ENCODE data around the gene FBLN2. TPM values are rescaled to one million over a fixed set of nuclear protein-coding genes. Genes with fewer than 3 reads are reported as not detected.

The FBLN2 gene
- polyA plus RNA-seq, 1 donor (not counting 4 experiments of a cell fraction or from before 2014, with no cell fraction given), result 0.72 TPM

DNA sequence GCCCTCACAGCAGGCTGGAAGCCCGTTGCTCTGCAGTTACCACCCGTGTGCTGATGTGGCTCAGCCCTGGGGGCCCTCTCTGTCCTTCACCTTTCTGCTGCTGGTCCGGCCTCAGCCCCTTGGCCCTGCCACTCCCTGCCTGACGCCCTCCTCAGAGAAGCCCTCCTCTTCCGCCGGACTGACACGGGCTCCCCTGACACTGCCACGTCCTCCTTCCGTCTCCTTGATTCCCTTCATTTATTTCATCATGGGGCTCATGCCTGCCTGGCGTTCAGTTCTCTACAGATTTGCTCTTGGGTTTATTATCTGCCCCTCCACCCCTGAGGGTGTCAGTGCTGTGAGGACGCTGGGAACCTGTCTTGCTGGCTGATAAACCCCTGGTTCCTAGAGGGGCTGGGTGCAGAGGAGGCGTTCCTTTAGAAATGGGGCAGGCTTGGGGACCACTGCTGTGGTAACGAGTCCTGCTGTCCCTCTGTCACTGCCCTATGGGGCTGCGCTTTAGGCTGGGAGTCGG is 19.6 kb downstream of the FBLN2 start:
- Histone ChIP-seq H3K9ac (ENCODE audit: control insufficient read depth, extremely low read depth, insufficient read depth, low read length) (no peak overlapping the region), H3K4me2 (ENCODE audit: control insufficient read depth, extremely low read depth, insufficient read depth, low read depth, low read length) (no peak overlapping the region), H2AFZ (ENCODE audit: control insufficient read depth, low read length) (no peak overlapping the region), H3K36me3 (ENCODE audit: control insufficient read depth in 2 of 2, extremely low read depth in 1 of 2, insufficient read depth in 2 of 2, low read length in 2 of 2) (no peaks in the 10 kb centered on the region), H3K9me1 (ENCODE audit: control insufficient read depth, extremely low read depth, insufficient read depth, low read length) (no peaks in the 10 kb centered on the region), H3K27me3 (ENCODE audit: control insufficient read depth, extremely low read depth, insufficient read depth, low read length) (peaks cover 7% of the 10 kb centered on the region), H4K20me1 (ENCODE audit: control insufficient read depth, extremely low read depth, insufficient read depth, low read length) (no peaks in the 10 kb centered on the region), H3K4me3 (ENCODE audit: control insufficient read depth in 2 of 3, extremely low read depth in 1 of 3, insufficient read depth in 2 of 3, low read depth in 1 of 3, low read length in 3 of 3) (no peak overlapping the region), H3K9me3 (ENCODE audit: control insufficient read depth, low read depth, low read length) (no peaks in the 10 kb centered on the region), H3K27ac (ENCODE audit: control insufficient read depth, insufficient read depth, low read length) (no peak overlapping the region), H3K79me2 (ENCODE audit: control insufficient read depth, insufficient read depth, low read length) (no peaks in the 10 kb centered on the region), H3K4me1 (ENCODE audit: control insufficient read depth, extremely low read depth, insufficient read depth, low read length) (no peaks in the 10 kb centered on the region)
- TF ChIP-seq, protein P1, sequence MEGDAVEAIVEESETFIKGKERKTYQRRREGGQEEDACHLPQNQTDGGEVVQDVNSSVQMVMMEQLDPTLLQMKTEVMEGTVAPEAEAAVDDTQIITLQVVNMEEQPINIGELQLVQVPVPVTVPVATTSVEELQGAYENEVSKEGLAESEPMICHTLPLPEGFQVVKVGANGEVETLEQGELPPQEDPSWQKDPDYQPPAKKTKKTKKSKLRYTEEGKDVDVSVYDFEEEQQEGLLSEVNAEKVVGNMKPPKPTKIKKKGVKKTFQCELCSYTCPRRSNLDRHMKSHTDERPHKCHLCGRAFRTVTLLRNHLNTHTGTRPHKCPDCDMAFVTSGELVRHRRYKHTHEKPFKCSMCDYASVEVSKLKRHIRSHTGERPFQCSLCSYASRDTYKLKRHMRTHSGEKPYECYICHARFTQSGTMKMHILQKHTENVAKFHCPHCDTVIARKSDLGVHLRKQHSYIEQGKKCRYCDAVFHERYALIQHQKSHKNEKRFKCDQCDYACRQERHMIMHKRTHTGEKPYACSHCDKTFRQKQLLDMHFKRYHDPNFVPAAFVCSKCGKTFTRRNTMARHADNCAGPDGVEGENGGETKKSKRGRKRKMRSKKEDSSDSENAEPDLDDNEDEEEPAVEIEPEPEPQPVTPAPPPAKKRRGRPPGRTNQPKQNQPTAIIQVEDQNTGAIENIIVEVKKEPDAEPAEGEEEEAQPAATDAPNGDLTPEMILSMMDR (optimal IDR thresholded peaks at IDR 0.05 in 1 of 3, IDR thresholded peaks at IDR 0.05 in 1 of 3, conservative IDR thresholded peaks at IDR 0.05 in 1 of 3; ENCODE audit: extremely low read depth in 1 of 3, insufficient read depth in 2 of 3, low read length in 3 of 3), result no peak
- no peak for TF ChIP-seq EZH2 (IDR thresholded peaks at IDR 0.05; ENCODE audit: low read length)
- dilution Hi-C loops (cut with MboI; ENCODE audit: extremely low pct_ligation_motif_present, low sequenced_read_pairs), result no loop called here
- FAIRE-seq (no peak), DNase-seq (ENCODE audit: low read depth, low spot score) (no peak)

DNA sequence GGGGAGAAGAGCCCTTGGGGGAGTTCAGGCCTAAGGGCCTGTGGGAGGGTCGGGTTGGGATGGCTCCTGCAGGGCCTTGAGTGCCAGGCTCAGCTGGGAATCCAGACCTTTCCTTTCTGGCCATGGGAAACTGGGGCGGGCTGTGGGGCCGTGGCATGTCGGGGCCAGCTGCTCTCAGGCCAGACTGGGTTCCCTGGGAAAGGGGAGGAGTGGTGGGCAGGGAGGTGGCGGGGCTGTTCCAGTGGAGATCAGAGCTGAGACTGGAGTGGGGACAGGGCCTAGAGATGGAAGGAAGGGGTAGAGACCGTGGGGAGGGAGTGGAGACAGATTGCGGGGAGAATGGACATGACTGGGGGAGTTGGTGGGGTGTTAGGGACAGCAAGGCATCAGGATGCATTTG is 20.3 kb downstream of the FBLN2 start:
- Histone ChIP-seq H3K27ac (ENCODE audit: control insufficient read depth, insufficient read depth, low read length) (no peak overlapping the region), H3K36me3 (ENCODE audit: control insufficient read depth in 2 of 2, extremely low read depth in 1 of 2, insufficient read depth in 2 of 2, low read length in 2 of 2) (no peaks in the 10 kb centered on the region), H3K9ac (ENCODE audit: control insufficient read depth, extremely low read depth, insufficient read depth, low read length) (no peak overlapping the region), H3K4me3 (ENCODE audit: control insufficient read depth in 2 of 3, extremely low read depth in 1 of 3, insufficient read depth in 2 of 3, low read depth in 1 of 3, low read length in 3 of 3) (no peak overlapping the region), H4K20me1 (ENCODE audit: control insufficient read depth, extremely low read depth, insufficient read depth, low read length) (no peaks in the 10 kb centered on the region), H2AFZ (ENCODE audit: control insufficient read depth, low read length) (no peak overlapping the region), H3K9me3 (ENCODE audit: control insufficient read depth, low read depth, low read length) (no peaks in the 10 kb centered on the region), H3K4me1 (ENCODE audit: control insufficient read depth, extremely low read depth, insufficient read depth, low read length) (no peaks in the 10 kb centered on the region), H3K9me1 (ENCODE audit: control insufficient read depth, extremely low read depth, insufficient read depth, low read length) (no peaks in the 10 kb centered on the region), H3K79me2 (ENCODE audit: control insufficient read depth, insufficient read depth, low read length) (no peaks in the 10 kb centered on the region), H3K4me2 (ENCODE audit: control insufficient read depth, extremely low read depth, insufficient read depth, low read depth, low read length) (no peak overlapping the region), H3K27me3 (ENCODE audit: control insufficient read depth, extremely low read depth, insufficient read depth, low read length) (peaks cover 7% of the 10 kb centered on the region)
- DNase-seq (ENCODE audit: low read depth, low spot score) (no peak), FAIRE-seq (no peak)
- no peak for TF ChIP-seq EZH2 (IDR thresholded peaks at IDR 0.05; ENCODE audit: low read length)
- TF ChIP-seq, protein P1 (optimal IDR thresholded peaks at IDR 0.05 in 1 of 3, IDR thresholded peaks at IDR 0.05 in 1 of 3, conservative IDR thresholded peaks at IDR 0.05 in 1 of 3; ENCODE audit: extremely low read depth in 1 of 3, insufficient read depth in 2 of 3, low read length in 3 of 3), result no peak
- dilution Hi-C loops (cut with MboI; ENCODE audit: extremely low pct_ligation_motif_present, low sequenced_read_pairs), result no loop called here

Measured in keratinocyte (primary cell).